SK-N-SH (cell line): ENCODE measurements around the gene DCHS2.

Experiments
- EZH2phosphoT487 ChIP-seq: fragments of 200-600 bp; sonication (generic); IDR thresholded peaks from 2 replicates; pipeline ENCODE4 v1.6.1; 2017; ENCODE audit warnings: low read depth, mixed run types, mild to moderate bottlenecking, antibody characterized with exemption, moderate library complexity, borderline replicate concordance
- POLR2AphosphoS5 ChIP-seq: IDR thresholded peaks from 2 replicates; pipeline ENCODE4 v1.6.1; 2012; ENCODE audit warnings: low read depth, low read length
- RFX5 ChIP-seq: IDR thresholded peaks from 2 replicates; pipeline ENCODE4 v1.6.1; 2012; ENCODE audit warnings: mild to moderate bottlenecking, improper control_type of control experiment, low read length
- SIN3A ChIP-seq: IDR thresholded peaks from 2 replicates; pipeline ENCODE4 v1.6.1; 2012; ENCODE audit warnings: low read depth, mild to moderate bottlenecking, low read length, moderate library complexity, borderline replicate concordance
- TAF1 ChIP-seq: IDR thresholded peaks from 2 replicates; pipeline ENCODE4 v1.6.1; 2012; ENCODE audit warnings: low read depth, mild to moderate bottlenecking, low read length, moderate library complexity, borderline replicate concordance
- TF ChIP-seq, protein P1 (sequence below): fragments of 200-600 bp; sonication (generic); IDR thresholded peaks from 2 replicates; pipeline ENCODE4 v1.6.1; 2017; ENCODE audit warnings: antibody characterized with exemption, mild to moderate bottlenecking, moderate library complexity
- TF ChIP-seq, protein P2 (sequence below): IDR thresholded peaks from 2 replicates; pipeline ENCODE4 v1.4.0; 2012; ENCODE audit warnings: low read depth
- TF ChIP-seq, protein P3 (sequence below): fragments of 150-350 bp; IDR thresholded peaks from 2 replicates; pipeline ENCODE4 v1.6.1; 2016; ENCODE audit warnings: mild to moderate bottlenecking, low read depth, low read length
- TF ChIP-seq, protein P4 (sequence below): fragments of 150-350 bp; IDR thresholded peaks from 2 replicates; pipeline ENCODE4 v1.6.1; 2017; ENCODE audit warnings: antibody characterized with exemption, low read length, low read depth, borderline replicate concordance
- TF ChIP-seq, protein P5 (sequence below): IDR thresholded peaks from 2 replicates; pipeline ENCODE4; 2012
- TF ChIP-seq, protein P6 (sequence below): IDR thresholded peaks from 2 replicates; pipeline ENCODE4 v1.4.0; 2012; ENCODE audit warnings: low read depth, borderline replicate concordance

DNA sequence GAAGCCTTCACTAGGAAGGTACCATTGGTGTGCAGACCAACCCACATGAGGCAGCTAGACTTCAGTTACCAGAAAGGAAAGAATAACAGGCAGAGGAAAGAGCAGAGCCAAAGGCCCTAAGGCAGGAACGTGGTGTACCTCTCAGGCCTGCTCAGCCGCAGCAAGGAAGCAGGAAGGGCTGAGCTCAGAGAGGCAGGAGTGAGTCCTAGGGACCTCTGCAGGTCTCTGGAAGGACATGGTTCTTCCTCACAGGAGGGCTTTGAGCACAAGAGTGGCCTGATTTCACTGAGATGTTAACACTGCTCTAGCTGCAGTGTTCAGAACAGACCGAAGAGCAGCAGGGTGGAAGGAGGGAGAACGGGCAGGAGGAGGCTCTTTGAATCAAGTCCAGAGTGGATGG lies 124.6 kb downstream of the DCHS2 start:
- TF ChIP-seq, protein P1, sequence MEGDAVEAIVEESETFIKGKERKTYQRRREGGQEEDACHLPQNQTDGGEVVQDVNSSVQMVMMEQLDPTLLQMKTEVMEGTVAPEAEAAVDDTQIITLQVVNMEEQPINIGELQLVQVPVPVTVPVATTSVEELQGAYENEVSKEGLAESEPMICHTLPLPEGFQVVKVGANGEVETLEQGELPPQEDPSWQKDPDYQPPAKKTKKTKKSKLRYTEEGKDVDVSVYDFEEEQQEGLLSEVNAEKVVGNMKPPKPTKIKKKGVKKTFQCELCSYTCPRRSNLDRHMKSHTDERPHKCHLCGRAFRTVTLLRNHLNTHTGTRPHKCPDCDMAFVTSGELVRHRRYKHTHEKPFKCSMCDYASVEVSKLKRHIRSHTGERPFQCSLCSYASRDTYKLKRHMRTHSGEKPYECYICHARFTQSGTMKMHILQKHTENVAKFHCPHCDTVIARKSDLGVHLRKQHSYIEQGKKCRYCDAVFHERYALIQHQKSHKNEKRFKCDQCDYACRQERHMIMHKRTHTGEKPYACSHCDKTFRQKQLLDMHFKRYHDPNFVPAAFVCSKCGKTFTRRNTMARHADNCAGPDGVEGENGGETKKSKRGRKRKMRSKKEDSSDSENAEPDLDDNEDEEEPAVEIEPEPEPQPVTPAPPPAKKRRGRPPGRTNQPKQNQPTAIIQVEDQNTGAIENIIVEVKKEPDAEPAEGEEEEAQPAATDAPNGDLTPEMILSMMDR: no peak
- TF ChIP-seq, protein P2, sequence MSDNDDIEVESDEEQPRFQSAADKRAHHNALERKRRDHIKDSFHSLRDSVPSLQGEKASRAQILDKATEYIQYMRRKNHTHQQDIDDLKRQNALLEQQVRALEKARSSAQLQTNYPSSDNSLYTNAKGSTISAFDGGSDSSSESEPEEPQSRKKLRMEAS: no peak
- TF ChIP-seq TAF1 (no peak), POLR2AphosphoS5 (no peak), RFX5 (no peak), SIN3A (no peak), EZH2phosphoT487 (no peak)
- TF ChIP-seq, protein P3, sequence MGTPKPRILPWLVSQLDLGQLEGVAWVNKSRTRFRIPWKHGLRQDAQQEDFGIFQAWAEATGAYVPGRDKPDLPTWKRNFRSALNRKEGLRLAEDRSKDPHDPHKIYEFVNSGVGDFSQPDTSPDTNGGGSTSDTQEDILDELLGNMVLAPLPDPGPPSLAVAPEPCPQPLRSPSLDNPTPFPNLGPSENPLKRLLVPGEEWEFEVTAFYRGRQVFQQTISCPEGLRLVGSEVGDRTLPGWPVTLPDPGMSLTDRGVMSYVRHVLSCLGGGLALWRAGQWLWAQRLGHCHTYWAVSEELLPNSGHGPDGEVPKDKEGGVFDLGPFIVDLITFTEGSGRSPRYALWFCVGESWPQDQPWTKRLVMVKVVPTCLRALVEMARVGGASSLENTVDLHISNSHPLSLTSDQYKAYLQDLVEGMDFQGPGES: no peak
- TF ChIP-seq, protein P4, sequence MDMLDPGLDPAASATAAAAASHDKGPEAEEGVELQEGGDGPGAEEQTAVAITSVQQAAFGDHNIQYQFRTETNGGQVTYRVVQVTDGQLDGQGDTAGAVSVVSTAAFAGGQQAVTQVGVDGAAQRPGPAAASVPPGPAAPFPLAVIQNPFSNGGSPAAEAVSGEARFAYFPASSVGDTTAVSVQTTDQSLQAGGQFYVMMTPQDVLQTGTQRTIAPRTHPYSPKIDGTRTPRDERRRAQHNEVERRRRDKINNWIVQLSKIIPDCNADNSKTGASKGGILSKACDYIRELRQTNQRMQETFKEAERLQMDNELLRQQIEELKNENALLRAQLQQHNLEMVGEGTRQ: no peak
- TF ChIP-seq, protein P5, sequence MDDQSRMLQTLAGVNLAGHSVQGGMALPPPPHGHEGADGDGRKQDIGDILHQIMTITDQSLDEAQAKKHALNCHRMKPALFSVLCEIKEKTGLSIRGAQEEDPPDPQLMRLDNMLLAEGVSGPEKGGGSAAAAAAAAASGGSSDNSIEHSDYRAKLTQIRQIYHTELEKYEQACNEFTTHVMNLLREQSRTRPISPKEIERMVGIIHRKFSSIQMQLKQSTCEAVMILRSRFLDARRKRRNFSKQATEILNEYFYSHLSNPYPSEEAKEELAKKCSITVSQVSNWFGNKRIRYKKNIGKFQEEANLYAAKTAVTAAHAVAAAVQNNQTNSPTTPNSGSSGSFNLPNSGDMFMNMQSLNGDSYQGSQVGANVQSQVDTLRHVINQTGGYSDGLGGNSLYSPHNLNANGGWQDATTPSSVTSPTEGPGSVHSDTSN: no peak
- TF ChIP-seq, protein P6, sequence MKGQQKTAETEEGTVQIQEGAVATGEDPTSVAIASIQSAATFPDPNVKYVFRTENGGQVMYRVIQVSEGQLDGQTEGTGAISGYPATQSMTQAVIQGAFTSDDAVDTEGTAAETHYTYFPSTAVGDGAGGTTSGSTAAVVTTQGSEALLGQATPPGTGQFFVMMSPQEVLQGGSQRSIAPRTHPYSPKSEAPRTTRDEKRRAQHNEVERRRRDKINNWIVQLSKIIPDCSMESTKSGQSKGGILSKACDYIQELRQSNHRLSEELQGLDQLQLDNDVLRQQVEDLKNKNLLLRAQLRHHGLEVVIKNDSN: no peak
